Epithelial cell of esophagus (primary cell): ENCODE measurements around the gene DOCK3.

Source experiments
- DNase-seq: peaks from one replicate; pipeline ENCODE4 v3.0.0; 2010; ENCODE audit warnings: low read depth
- H3K4me3 ChIP-seq: 2 replicates; pipeline ENCODE4 v1.5.1; 2011; ENCODE audit warnings: mild to moderate bottlenecking, low read length, control low read depth
- CTCF ChIP-seq: IDR thresholded peaks from 2 replicates; pipeline ENCODE4 v1.5.1; 2011; ENCODE audit warnings: low read depth, mild to moderate bottlenecking, low read length, control low read depth, inconsistent platforms; ENCODE audit not compliant: insufficient read depth; ENCODE audit errors: missing control alignments

The DOCK3 gene

DNA sequence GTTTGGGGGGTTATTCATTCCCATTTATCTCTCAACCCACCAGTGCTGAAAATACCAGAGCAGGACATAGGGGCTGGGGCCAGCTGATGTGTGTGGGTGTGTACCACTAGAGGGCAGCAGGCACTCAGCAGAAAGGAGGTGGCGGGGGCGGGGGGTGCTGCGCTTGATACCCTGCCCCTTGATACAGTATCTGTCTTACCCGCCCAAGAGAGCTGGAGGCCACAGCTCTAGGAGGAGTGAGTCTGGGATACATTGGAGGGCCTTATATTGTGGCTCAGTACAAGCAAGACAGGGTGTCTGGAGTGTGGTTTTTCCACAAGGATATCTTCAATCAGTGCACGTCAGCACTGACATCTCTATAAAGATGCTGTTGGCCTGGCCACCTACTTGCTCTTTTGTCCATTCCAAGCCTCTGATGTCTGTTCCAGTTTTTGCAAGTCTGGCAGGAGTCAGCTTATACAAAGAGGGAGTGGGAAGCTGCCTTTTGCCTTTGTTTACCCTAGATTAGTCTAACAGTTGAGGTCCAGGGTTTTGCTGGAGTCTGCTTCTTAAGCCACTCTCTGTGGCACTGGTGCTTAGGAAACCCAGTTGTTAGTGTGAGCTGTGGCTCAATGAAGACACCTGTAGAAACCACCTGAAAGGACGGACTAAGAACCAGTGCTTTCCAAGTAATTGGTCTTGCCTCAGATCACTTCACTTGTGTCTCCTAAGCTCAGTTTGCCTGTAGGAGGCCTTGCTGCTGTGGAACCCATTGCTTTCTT lies 714.9 kb downstream of the DOCK3 start:
- peak; percentile 74 for TF ChIP-seq CTCF
- H3K4me3 ChIP-seq = no peak overlapping the region
- peak; percentile 61 for DNase-seq

GRCh38 chr3:51390246-51391074 lies 715.7 kb downstream of the DOCK3 start:
- peak overlapping the region; percentile 41 for H3K4me3 ChIP-seq
- no peak for TF ChIP-seq CTCF
- no peak for DNase-seq

- DNase-seq = peak; percentile 98
- peak; percentile 70 for TF ChIP-seq CTCF
- H3K4me3 ChIP-seq = peak within 1 kb of the TSS; percentile 60
Measured at GRCh38 chr3:51391075-51391565, 716.4 kb downstream of the DOCK3 start, which contains the start of gene RBM15B. Gene RBM15B (plus strand): TSS chr3:51391285. CDS start chr3:51391400, 115 bp downstream.

DNA sequence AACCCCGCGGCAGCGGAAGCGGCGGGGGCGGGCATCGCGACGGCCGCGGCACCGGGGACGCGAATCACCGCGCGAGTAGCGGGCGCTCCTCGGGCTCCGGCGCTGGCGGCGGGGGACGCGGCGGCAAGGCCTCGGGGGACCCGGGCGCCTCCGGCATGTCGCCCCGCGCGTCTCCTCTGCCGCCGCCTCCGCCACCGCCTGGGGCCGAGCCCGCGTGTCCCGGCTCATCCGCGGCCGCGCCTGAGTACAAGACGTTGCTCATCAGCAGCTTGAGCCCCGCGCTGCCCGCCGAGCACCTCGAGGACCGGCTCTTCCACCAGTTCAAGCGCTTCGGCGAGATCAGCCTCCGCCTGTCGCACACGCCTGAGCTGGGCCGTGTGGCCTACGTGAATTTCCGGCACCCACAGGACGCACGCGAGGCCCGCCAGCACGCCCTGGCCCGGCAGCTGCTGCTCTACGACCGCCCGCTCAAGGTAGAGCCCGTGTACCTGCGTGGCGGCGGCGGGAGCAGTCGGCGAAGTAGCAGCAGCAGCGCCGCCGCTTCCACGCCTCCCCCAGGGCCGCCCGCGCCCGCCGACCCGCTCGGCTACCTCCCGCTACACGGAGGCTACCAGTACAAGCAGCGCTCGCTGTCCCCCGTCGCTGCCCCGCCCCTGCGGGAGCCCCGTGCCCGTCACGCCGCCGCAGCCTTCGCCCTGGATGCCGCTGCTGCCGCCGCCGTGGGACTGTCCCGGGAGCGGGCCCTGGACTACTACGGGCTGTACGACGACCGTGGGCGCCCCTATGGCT lies 717.0 kb downstream of the DOCK3 start:
- DNase-seq = peak; percentile 48
- H3K4me3 ChIP-seq = peak overlapping the region; percentile 60
- no peak for TF ChIP-seq CTCF

- no peak for TF ChIP-seq CTCF
- no peak for DNase-seq
- peak overlapping the region; percentile 60 for H3K4me3 ChIP-seq
Measured at GRCh38 chr3:51392355-51393133, 717.8 kb downstream of the DOCK3 start.

DNA sequence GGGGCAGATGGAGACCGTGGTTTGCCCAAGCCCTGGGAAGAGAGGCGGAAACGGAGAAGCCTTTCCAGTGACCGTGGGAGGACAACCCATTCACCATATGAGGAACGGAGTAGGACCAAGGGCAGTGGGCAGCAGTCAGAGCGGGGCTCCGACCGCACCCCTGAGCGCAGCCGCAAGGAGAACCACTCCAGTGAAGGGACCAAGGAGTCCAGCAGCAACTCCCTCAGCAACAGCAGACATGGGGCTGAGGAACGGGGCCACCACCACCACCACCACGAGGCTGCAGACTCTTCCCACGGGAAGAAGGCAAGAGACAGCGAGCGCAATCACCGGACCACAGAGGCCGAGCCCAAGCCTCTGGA lies 718.4 kb downstream of the DOCK3 start:
- no peak overlapping the region for H3K4me3 ChIP-seq
- no peak for TF ChIP-seq CTCF
- no peak for DNase-seq
